HCT116 (cell line): Measurements from ENCODE around the gene FAM234A. TPM values are rescaled to one million over a fixed set of nuclear protein-coding genes. Genes with fewer than 3 reads are reported as not detected.

Experiments used
- ATAC-seq: fragments of 200-7000 bp; cut with Tn5 transposase; 2 replicates; pipeline ENCODE4 v1.9.1; 2020; ENCODE audit warnings: mild to moderate bottlenecking, moderate library complexity
- BruUV-seq: library from RNA; stranded (reverse); fragments of 400-500 nt; replicated peaks from 2 replicates; lab custom pipeline; 2021; lab: Mats Ljungman, UMichigan
- CTCF ChIA-PET: fragments of 300-600 bp; sonication (Branson Sonifier 250); formaldehyde crosslinking; loops from one replicate; lab custom pipeline; 2021; ENCODE audit warnings: antibody characterized with exemption; lab: Charles Lee
- POLR2A ChIA-PET: fragments of 300-600, 350-600 bp; sonication (Branson Sonifier 250); formaldehyde crosslinking; loops from one replicate; lab custom pipeline; 2021; ENCODE audit warnings: antibody characterized with exemption; lab: Charles Lee
- RAD21 ChIA-PET, 2 experiments: fragments of 300-600 bp; sonication (Branson Sonifier 250); formaldehyde crosslinking; loops; one replicate each; lab custom pipeline; 2023; ENCODE audit warnings: low total read pairs in 2 of 2; ENCODE audit not compliant: uncharacterized antibody in 2 of 2, unreplicated experiment in 2 of 2, low non-redundant PET in 1 of 2; lab: Charles Lee
- DNase-seq: peaks from one replicate; pipeline ENCODE4 v3.0.0-alpha.2; 2010; ENCODE audit warnings: low read depth, low spot score
- H2AFZ ChIP-seq: fragments of 200-600 bp; shearing (Covaris generic), sonication (generic); 2 replicates; pipeline ENCODE4 v1.6.1; 2017; ENCODE audit warnings: low read depth, mixed run types, mixed read lengths, antibody characterized with exemption, low read length; ENCODE audit not compliant: poor library complexity, severe bottlenecking
- H3K27ac ChIP-seq: 2 replicates; pipeline ENCODE4 v1.5.1; 2012; ENCODE audit warnings: low read depth, low read length
- H3K27me3 ChIP-seq: fragments of 200-600 bp; sonication (generic); 2 replicates; pipeline ENCODE4 v1.6.1; 2016; ENCODE audit warnings: mixed run types, low read length, mixed read lengths; ENCODE audit not compliant: insufficient read depth
- H3K36me3 ChIP-seq, 2 experiments: fragments of 200-500 bp in 1 of 2; fragments of 200-600 bp in 1 of 2; sonication (Bioruptor generic) in 1 of 2; sonication (generic) in 1 of 2; 2 replicates each; pipeline versions ENCODE4 v1.5.1 to v1.6.1; 2014 to 2016; ENCODE audit warnings: low read length in 2 of 2, inconsistent platforms in 1 of 2, mixed read lengths in 1 of 2, mixed run types in 1 of 2; ENCODE audit not compliant: insufficient read depth in 2 of 2, control insufficient read depth in 1 of 2
- H3K4me1 ChIP-seq, 2 experiments: fragments of 200-600 bp in 1 of 2; sonication (generic) in 1 of 2; 2 replicates each; pipeline versions ENCODE4 v1.5.1 to v1.6.1; 2012 to 2017; ENCODE audit warnings: low read length in 2 of 2, inconsistent platforms in 1 of 2, mild to moderate bottlenecking in 1 of 2, mixed read lengths in 1 of 2, mixed run types in 1 of 2, moderate library complexity in 1 of 2; ENCODE audit not compliant: insufficient read depth in 2 of 2, control insufficient read depth in 1 of 2
- H3K4me2 ChIP-seq: fragments of 200-600 bp; sonication (generic); 2 replicates; pipeline ENCODE4 v1.6.1; 2017; ENCODE audit warnings: mixed run types, low read length, mixed read lengths
- H3K4me3 ChIP-seq, 2 experiments: fragments of 200-600 bp in 1 of 2; sonication (generic) in 1 of 2; replicated peaks in 1 of 2; 2 replicates each; pipeline ENCODE4 v1.5.1; 2011 to 2016; ENCODE audit warnings: low read length in 2 of 2, control low read depth in 1 of 2, low read depth in 1 of 2, mild to moderate bottlenecking in 1 of 2, mixed read lengths in 1 of 2, mixed run types in 1 of 2
- H3K79me2 ChIP-seq: fragments of 200-600 bp; sonication (generic); 2 replicates; pipeline ENCODE4 v1.6.1; 2017; ENCODE audit warnings: mild to moderate bottlenecking, mixed run types, low read length, moderate library complexity, mixed read lengths; ENCODE audit not compliant: insufficient read depth
- H3K9ac ChIP-seq: fragments of 200-600 bp; sonication (generic); 2 replicates; pipeline ENCODE4 v1.6.1; 2016; ENCODE audit warnings: low read length, mixed read lengths
- H3K9me2 ChIP-seq: fragments of 200-600 bp; sonication (generic), shearing (Covaris generic); 2 replicates; pipeline ENCODE4 v1.6.1; 2017; ENCODE audit warnings: mixed run types, mild to moderate bottlenecking, moderate library complexity; ENCODE audit not compliant: insufficient read depth
- H3K9me3 ChIP-seq, 2 experiments: fragments of 200-500 bp in 1 of 2; fragments of 200-600 bp in 1 of 2; sonication (Bioruptor generic) in 1 of 2; sonication (generic) in 1 of 2; 2 replicates each; pipeline ENCODE4 v1.6.1; 2014 to 2017; ENCODE audit warnings: low read length in 2 of 2, mixed read lengths in 2 of 2, inconsistent platforms in 1 of 2, low read depth in 1 of 2, mild to moderate bottlenecking in 1 of 2, mixed run types in 1 of 2, moderate library complexity in 1 of 2; ENCODE audit not compliant: control insufficient read depth in 1 of 2, insufficient read depth in 1 of 2
- H4K20me1 ChIP-seq: fragments of 200-600 bp; sonication (generic), shearing (Covaris generic); 2 replicates; pipeline ENCODE4 v1.6.1; 2017; ENCODE audit warnings: mixed run types, mild to moderate bottlenecking, moderate library complexity; ENCODE audit not compliant: insufficient read depth
- CBX3 ChIP-seq: IDR thresholded peaks from 2 replicates; pipeline ENCODE4 v1.6.1; 2012; ENCODE audit warnings: low read depth
- CEBPB ChIP-seq: IDR thresholded peaks from 2 replicates; pipeline ENCODE4 v1.6.1; 2012; ENCODE audit warnings: low read depth
- CTCF ChIP-seq, 3 experiments: fragments of 200-600 bp in 1 of 3; sonication (generic) in 1 of 3; IDR thresholded peaks in 2 of 3; conservative IDR thresholded peaks in 1 of 3; 2 replicates each; pipeline ENCODE4 v1.5.1; 2012 to 2017; ENCODE audit warnings: low read depth in 2 of 3, low read length in 2 of 3, antibody characterized with exemption in 1 of 3, borderline replicate concordance in 1 of 3, control low read depth in 1 of 3, mild to moderate bottlenecking in 1 of 3, mixed read lengths in 1 of 3, mixed run types in 1 of 3, moderate library complexity in 1 of 3; ENCODE audit not compliant: insufficient read depth in 1 of 3
- ELF1 ChIP-seq: IDR thresholded peaks from 2 replicates; pipeline ENCODE4 v1.6.1; 2012; ENCODE audit warnings: low read depth, borderline replicate concordance
- EZH2 ChIP-seq: fragments of 200-600 bp; sonication (generic); IDR thresholded peaks from 2 replicates; pipeline ENCODE4 v1.6.1; 2017; ENCODE audit warnings: antibody characterized with exemption, mixed run types
- EZH2phosphoT487 ChIP-seq: fragments of 200-600 bp; IDR thresholded peaks from 2 replicates; pipeline ENCODE4 v1.6.1; 2018; ENCODE audit warnings: antibody characterized with exemption, borderline replicate concordance
- JUND ChIP-seq: IDR thresholded peaks from 2 replicates; pipeline ENCODE4 v1.6.1; 2012
- MAX ChIP-seq: IDR thresholded peaks from 2 replicates; pipeline ENCODE4 v1.6.1; 2012
- POLR2A ChIP-seq: IDR thresholded peaks from 2 replicates; pipeline ENCODE4 v1.7.0; 2011; ENCODE audit warnings: borderline replicate concordance; ENCODE audit not compliant: insufficient read depth, insufficient read length; ENCODE audit errors: extremely low read depth
- RAD21 ChIP-seq: IDR thresholded peaks from 2 replicates; pipeline ENCODE4 v1.6.1; 2012; ENCODE audit warnings: low read depth, mild to moderate bottlenecking
- REST ChIP-seq: IDR thresholded peaks from 2 replicates; pipeline ENCODE4 v1.6.1; 2012; ENCODE audit warnings: low read depth
- SIN3A ChIP-seq: IDR thresholded peaks from 2 replicates; pipeline ENCODE4 v1.6.1; 2012; ENCODE audit warnings: low read depth
- SP1 ChIP-seq: IDR thresholded peaks from 2 replicates; pipeline ENCODE4 v1.6.1; 2012; ENCODE audit warnings: low read depth
- TCF7L2 ChIP-seq: IDR thresholded peaks from 2 replicates; pipeline ENCODE4 v1.7.0; 2011; ENCODE audit warnings: borderline replicate concordance, inconsistent platforms; ENCODE audit not compliant: insufficient read depth, insufficient read length; ENCODE audit errors: extremely low read depth
- YY1 ChIP-seq: IDR thresholded peaks from 2 replicates; pipeline ENCODE4 v1.6.1; 2011; ENCODE audit warnings: low read length, low read depth, moderate library complexity, mild to moderate bottlenecking; ENCODE audit not compliant: insufficient replicate concordance; ENCODE audit errors: extremely low read depth
- ZFX ChIP-seq: fragments of 450-650 bp; IDR thresholded peaks from 2 replicates; pipeline ENCODE4 v1.6.1; 2017
- ZNF274 ChIP-seq: fragments of 200-500 bp; sonication (Bioruptor generic); IDR thresholded peaks from 2 replicates; pipeline ENCODE4 v1.6.1; 2014; ENCODE audit warnings: mild to moderate bottlenecking, low read depth, low read length, inconsistent platforms
- intact Hi-C: fragments of 100-400 bp; cut with micrococcal nuclease; formaldehyde crosslinking; loops from 2 replicates; pipeline ENCODE4 v1.10.0; 2022
- total RNA-seq: library from RNA; stranded (reverse); gene quantifications from one replicate; pipeline ENCODE4 v1.2.1, GENCODE V29; 2021; ENCODE audit not compliant: unreplicated experiment
- TF ChIP-seq, protein P1 (sequence below): IDR thresholded peaks from 2 replicates; pipeline ENCODE4 v1.6.1; 2011; ENCODE audit warnings: mild to moderate bottlenecking, low read length, moderate library complexity; ENCODE audit not compliant: insufficient replicate concordance; ENCODE audit errors: extremely low read depth

The FAM234A gene
- total RNA-seq, 1 experiment from 2014 or later: 36.4 TPM

DNA sequence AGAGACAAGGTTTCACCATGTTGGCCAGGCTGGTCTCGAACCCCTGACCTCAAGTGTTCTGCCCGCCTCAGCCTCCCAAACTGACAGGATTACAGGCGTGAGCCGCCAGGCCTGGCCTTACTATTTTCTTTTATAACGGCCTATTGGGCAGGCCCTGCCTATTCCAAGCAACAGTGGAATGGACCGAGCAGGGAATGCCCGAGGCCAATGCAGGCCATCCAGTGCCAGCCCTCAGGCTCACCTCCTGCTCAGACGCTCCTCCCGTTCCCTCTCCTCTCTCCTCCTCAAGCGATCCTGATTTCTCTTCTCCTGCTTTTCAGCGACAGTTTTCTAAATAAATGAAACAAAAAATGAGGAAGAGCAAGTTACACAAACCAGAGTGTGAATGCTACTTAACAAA is 41.9 kb upstream of the FAM234A start:
- TF ChIP-seq CEBPB: no peak
- no peak for TF ChIP-seq SIN3A
- no peak for TF ChIP-seq TCF7L2
- no peak for TF ChIP-seq REST
- no peak for TF ChIP-seq MAX
- no peak for TF ChIP-seq CBX3
- no peak for TF ChIP-seq CTCF (IDR thresholded peaks at IDR 0.05 in 2 of 3, conservative IDR thresholded peaks at IDR 0.05 in 1 of 3; ENCODE audit: borderline replicate concordance in 1 of 3, insufficient read depth in 1 of 3, low read depth in 2 of 3, low read length in 2 of 3)
- no peak for TF ChIP-seq POLR2A
- no peak for TF ChIP-seq RAD21
- TF ChIP-seq, protein P1, sequence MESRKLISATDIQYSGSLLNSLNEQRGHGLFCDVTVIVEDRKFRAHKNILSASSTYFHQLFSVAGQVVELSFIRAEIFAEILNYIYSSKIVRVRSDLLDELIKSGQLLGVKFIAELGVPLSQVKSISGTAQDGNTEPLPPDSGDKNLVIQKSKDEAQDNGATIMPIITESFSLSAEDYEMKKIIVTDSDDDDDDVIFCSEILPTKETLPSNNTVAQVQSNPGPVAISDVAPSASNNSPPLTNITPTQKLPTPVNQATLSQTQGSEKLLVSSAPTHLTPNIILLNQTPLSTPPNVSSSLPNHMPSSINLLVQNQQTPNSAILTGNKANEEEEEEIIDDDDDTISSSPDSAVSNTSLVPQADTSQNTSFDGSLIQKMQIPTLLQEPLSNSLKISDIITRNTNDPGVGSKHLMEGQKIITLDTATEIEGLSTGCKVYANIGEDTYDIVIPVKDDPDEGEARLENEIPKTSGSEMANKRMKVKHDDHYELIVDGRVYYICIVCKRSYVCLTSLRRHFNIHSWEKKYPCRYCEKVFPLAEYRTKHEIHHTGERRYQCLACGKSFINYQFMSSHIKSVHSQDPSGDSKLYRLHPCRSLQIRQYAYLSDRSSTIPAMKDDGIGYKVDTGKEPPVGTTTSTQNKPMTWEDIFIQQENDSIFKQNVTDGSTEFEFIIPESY: no peak
- TF ChIP-seq ELF1: no peak
- no peak for TF ChIP-seq ZNF274
- TF ChIP-seq ZFX: no peak
- TF ChIP-seq JUND: no peak
- TF ChIP-seq SP1: no peak
- no peak for TF ChIP-seq YY1
- no peak for TF ChIP-seq EZH2phosphoT487
- no peak for TF ChIP-seq EZH2
- no peaks in the 10 kb centered on the region for H3K9me3 ChIP-seq
- no TSS peak for BruUV-seq
- no peaks in the 10 kb centered on the region for H3K27me3 ChIP-seq
- no peak overlapping the region for H3K4me2 ChIP-seq
- no peaks in the 10 kb centered on the region for H3K4me1 ChIP-seq
- no peak overlapping the region for H2AFZ ChIP-seq
- DNase-seq (no peak), ATAC-seq (no peak)
- H3K9ac ChIP-seq: no peak overlapping the region
- H3K9me2 ChIP-seq: no peaks in the 10 kb centered on the region
- no peaks in the 10 kb centered on the region for H3K79me2 ChIP-seq
- CTCF ChIA-PET: no interaction called here
- POLR2A ChIA-PET: no interaction called here
- no peaks in the 10 kb centered on the region for H4K20me1 ChIP-seq
- H3K4me3 ChIP-seq: no peak overlapping the region
- RAD21 ChIA-PET: no interaction called here
- H3K36me3 ChIP-seq: peaks cover 2 to 9% of the 10 kb centered on the region in 2 experiments
- intact Hi-C loops: no loop called here
- H3K27ac ChIP-seq: no peak overlapping the region
